GM19468 (cell line): ENCODE results near the gene ALDH18A1.
"Not testable (repeated sequence)": the region's sequence is repeated elsewhere in the genome, so short reads cannot be mapped to it uniquely, and the experiment has no call there.

Experiments
- ATAC-seq: cut with Tn5 transposase; IDR thresholded peaks from one replicate; pipeline ENCODE4 v1.9.1; 2021; ENCODE audit warnings: mild to moderate bottlenecking, moderate library complexity, moderate number of reproducible peaks; ENCODE audit not compliant: unreplicated experiment; ENCODE audit errors: extremely low read depth

The ALDH18A1 gene

GRCh38 chr10:95651346-95652060 lies 5.0 kb downstream of the ALDH18A1 start:
- no peak for ATAC-seq

DNA sequence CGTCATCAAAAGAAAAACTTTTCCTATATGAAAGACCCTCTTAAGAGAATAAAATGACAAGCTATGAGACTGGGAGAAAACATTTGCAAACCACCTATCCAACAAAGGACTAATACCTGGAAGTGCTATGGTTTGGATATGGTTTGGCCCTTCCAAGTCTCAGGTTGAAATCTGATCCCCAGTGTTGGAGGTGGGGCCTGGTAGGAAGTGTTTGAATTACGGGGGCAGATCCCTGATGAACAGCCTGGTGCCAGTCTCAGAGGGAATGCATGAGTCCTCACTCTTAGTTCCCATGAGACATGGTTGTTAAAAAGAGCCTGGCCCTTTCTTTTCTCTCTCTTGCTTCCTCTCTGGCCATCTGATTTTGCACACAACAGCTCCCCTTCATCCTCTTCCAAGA lies 6.3 kb downstream of the ALDH18A1 start:
- no peak for ATAC-seq

DNA sequence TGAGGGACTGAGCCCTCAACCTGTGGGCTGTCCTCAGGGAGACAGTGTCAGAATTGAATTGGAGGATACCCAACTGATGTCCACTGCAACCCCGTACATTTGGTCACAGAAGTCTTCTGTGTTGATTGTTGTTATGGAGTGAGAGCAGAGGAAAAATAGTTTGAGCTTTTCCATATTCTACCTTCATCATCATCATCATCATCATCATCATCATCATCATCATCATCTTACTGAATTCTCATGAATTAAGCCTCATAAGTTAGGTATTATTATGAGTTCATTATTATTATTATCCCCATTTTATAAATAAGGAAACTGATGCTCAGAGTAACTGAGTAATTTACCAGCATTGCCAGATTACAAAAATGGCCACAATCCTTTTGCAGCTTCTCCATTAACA lies 8.4 kb downstream of the ALDH18A1 start:
- ATAC-seq: no peak

- ATAC-seq: no peak
These were observed 10.4 kb downstream of the ALDH18A1 start for GRCh38 chr10:95646160-95646559.

DNA sequence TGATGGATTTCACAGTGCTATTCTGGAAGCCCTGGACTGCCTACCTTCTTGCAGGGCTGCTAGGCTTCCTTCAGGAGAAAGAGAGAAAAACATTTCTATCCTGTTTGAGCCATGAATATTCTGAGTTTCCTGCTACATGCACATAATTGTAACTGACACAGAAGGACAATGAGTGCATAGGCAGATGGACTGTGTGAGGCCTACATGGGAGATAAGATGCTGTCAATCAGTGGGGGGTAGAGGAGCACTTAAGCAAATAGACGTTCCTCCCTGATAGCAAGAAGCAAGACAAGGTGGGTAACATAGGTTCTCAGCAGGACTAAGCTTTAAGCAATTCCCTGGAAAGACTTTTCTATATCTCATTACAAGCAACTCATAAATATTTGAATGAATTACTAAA lies 11.6 kb downstream of the ALDH18A1 start:
- no peak for ATAC-seq

GRCh38 chr10:95640891-95641315 lies 15.6 kb downstream of the ALDH18A1 start:
- no peak for ATAC-seq

DNA sequence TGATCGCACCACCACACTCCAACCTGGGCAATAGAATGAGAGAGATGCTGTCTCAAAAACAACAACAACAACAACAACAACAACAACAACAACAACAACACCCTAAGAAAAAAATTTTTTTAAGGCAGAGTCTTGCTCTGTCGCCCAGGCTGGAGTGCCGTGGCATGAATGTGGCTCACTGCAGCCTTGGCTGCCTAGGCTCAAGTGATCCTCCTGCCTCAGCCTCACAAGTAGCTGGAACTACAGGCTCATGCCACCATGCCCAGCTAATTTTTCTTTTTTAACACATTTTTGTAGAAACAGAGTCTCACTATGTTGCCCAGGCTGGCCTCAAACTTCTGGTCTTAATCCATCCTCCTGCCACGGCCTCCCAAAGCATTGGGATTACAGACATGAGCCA lies 18.6 kb downstream of the ALDH18A1 start:
- no peak for ATAC-seq

DNA sequence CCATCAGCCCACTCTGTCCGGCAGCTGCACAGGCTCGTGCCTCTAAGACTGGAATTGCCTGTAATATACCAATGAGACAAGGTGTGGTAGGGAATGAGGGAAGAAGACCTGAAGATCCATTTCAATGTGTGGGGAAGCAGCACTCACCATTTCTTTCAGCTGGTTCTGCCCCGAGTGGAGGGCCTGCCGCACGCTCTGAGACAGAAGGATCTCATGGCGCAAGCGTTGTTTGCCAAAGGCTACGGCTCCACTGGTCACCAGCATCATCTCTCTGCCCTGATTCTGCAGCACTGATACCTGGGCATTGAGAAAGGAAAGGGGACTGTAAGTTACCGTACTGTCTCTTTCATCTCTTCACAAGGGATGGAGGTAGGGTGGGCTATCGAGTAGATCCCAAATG lies 19.4 kb downstream of the ALDH18A1 start:
- no peak for ATAC-seq

DNA sequence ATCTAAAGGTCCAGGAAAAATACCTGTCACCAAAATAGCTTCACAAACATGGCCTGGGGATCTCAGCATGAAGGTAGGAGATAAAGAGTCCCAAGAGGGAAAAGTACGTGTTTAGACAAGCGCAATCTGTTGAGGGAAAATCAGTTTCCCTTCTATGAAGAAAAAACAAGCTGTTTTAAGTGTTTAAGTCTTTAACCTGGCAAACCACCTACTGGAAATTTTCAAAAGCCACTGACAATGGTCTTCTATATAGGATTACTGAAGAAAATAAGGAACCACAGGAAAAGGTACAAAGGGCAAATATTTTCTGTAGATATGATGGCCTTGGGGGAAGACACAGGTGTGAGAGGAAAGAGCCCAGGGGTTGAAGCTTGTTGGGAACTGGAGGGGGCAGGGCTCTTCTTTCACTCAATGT lies 21.2 kb downstream of the ALDH18A1 start:
- ATAC-seq: no peak

GRCh38 chr10:95628786-95629185 lies 27.7 kb downstream of the ALDH18A1 start:
- ATAC-seq: no peak

GRCh38 chr10:95626500-95626899 lies 30.0 kb downstream of the ALDH18A1 start:
- ATAC-seq: no peak

DNA sequence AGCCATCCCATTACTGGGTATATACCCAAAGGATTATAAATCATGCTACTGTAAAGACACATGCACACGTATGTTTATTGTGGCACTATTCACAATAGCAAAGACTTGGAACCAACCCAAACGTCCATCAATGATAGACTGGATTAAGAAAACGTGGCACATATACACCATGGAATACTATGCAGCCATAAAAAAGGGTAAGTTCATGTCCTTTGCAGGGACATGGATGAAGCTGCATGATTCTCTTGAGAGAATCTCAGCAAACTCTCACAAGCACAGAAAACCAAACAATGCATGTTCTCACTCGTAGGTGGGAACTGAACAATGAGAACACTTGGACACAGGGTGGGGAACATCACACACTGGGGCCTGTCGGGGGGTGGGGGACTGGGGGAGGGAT lies 36.1 kb downstream of the ALDH18A1 start:
- not testable (repeated sequence) for ATAC-seq

GRCh38 chr10:95618101-95618500 lies 38.4 kb downstream of the ALDH18A1 start:
- no peak for ATAC-seq

GRCh38 chr10:95616446-95616845 lies 40.1 kb downstream of the ALDH18A1 start:
- ATAC-seq: no peak

- no peak for ATAC-seq
These were observed 43.2 kb downstream of the ALDH18A1 start for GRCh38 chr10:95613330-95613729.

DNA sequence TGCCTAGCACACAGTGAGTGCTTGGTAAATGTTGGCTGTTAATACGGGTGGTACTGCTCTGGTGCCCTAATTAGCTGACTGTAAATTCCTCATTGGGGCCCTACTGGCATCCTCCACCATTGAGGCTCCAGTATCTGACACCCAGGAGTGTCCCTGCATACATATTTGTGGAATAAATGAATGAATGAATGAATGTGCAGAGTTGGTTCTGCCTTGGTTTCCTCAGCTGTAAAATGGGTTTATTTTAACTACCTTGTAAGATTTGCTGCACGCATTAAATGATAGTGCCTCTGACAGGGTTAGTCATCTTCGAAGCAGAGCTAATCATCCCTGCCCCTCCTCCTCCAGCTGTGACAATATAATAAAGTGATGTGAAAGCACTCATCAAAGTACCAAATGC lies 45.8 kb downstream of the ALDH18A1 start:
- no peak for ATAC-seq

DNA sequence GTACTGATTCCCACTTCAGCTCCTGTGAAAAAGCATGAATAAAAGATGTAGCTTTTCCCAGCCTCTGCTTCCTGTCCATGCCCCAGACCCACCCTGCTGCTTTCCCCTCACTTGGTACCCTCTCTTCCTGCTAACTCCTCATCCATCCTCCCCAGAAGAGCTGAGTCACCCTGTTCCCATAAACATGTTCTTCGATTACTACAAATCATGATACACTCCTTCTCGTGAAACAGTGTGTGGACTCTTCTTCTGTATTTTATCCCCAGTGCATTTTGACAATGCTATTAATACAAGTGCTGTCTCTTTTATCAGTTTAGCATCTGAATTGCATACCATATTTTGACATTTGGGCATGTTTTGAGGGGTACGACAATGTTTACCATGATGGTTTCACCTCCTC lies 49.6 kb downstream of the ALDH18A1 start:
- no peak for ATAC-seq

- ATAC-seq: no peak
These were observed 51.3 kb downstream of the ALDH18A1 start for GRCh38 chr10:95605163-95605562.

DNA sequence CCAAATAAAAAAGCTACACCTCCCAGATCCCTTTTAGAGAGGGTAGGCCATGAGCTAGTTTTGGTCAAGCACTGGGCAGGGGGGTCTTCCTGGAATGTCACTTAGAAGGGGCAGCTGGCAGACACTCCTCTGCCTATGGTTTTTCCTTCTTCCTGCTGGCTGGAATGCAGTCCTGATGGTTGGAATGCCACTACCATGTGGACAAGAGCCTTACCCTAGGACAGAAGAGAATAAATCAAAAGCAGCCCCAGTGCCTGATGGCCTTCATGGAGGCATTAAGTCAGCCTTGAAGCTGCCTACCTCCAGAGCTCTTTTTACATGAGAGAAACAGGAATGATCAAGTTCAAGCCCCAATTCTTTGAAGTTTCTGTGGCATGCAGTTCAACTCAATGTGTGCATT lies 51.9 kb downstream of the ALDH18A1 start:
- no peak for ATAC-seq

DNA sequence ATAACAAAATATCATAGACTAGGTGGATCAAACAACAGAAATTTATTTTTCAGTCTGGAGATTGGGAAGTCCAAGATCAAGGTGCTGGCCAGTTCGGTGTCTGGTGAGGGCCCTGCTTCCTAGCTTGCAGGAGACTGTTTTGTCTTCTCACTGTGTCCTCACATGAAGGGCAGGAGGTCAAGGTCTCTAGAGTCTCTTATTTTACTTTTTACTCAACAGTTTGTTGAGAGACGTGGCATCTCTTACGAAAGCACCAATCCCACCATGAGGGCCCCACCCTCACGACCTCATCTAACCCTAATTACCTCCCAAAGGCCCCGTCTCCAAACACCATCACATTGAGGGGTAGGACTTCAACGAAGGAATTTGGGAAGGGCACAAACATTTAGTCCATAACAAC lies 54.1 kb downstream of the ALDH18A1 start:
- no peak for ATAC-seq

DNA sequence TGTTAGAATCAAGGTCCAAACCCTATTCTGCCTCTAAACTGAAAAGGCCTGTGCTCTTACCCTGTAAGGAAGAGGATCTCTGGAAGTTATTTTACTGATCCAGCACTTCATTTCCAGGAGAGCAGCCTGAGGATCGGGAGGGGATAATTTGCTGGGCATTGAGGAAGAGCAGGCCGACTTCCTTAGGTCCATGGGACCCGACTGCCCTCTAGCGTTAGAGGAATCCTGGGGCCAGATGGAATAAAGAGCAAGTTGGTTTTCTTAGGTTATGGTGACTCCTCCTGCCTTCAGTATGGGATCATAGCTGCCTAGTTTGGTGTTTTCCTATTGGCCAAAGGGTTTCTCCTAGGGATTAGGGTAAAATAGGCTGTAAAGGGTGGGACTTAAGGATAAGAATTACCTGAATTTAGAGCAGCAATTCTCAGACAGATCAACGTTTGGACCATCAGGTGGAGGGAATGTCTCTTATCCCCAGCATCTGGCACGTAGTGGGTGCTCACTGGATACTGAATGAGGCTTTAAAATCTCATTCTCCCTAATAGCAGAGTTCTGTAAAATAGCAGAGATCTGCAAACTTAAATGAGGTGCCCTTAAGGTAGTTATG lies 55.3 kb downstream of the ALDH18A1 start:
- ATAC-seq: no peak

DNA sequence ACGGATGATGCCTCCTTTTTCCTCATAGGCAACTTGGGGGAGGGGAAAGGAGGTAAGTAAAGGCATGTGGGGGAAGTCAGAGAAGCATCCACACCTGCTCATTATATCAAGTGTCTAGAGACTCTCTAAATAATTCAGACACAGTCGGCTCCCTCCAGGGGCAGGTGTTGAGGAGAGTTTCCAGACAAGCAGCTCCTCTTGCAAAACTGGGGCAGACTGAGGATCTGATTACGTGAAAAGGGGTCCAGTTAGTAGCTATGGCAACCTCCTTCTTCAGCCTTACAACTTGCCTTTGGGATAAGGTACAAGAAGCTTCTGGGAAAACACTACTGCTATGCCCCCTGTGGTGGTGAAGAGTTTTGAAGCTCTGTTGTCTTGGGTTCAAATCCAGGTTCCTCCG lies 56.4 kb downstream of the ALDH18A1 start:
- no peak for ATAC-seq
